Measurements from ENCODE around the gene CLEC11A. TPM values are rescaled to one million over a fixed set of nuclear protein-coding genes. Genes with fewer than 3 reads are reported as not detected.

Gene CLEC11A, protein sequence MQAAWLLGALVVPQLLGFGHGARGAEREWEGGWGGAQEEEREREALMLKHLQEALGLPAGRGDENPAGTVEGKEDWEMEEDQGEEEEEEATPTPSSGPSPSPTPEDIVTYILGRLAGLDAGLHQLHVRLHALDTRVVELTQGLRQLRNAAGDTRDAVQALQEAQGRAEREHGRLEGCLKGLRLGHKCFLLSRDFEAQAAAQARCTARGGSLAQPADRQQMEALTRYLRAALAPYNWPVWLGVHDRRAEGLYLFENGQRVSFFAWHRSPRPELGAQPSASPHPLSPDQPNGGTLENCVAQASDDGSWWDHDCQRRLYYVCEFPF
- total RNA-seq (2014; rRNA removed; shearing (Covaris generic)) = 0.45 and 4.6 TPM in 2 replicates

DNA sequence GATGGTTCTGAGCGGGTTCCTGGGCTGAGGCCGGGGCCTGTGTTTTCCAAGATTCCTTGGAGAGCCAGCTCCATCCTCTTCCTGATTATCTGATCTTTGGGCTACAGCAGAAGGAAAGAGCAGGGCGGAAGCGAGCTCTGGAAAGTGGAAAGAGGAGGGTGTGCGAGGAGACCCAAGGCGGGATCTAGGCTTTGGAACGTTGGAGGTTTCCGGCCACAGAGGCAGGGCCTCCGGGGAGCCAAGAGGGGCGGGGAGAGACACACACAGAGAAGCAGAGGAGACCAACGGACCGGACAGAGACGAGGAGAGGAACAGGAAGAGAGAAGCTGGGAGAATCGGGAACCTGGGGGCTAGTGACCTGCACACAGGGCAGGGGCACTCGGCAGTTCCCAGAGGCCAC, at the start of gene CLEC11A:
CLEC11A (plus strand) TSS at position 296 of the 400 bp plus-strand sequence. CDS start 162 bp downstream, outside the sequence.
- DNase-seq (ENCODE audit: low spot score) = peak; percentile 7

DNA sequence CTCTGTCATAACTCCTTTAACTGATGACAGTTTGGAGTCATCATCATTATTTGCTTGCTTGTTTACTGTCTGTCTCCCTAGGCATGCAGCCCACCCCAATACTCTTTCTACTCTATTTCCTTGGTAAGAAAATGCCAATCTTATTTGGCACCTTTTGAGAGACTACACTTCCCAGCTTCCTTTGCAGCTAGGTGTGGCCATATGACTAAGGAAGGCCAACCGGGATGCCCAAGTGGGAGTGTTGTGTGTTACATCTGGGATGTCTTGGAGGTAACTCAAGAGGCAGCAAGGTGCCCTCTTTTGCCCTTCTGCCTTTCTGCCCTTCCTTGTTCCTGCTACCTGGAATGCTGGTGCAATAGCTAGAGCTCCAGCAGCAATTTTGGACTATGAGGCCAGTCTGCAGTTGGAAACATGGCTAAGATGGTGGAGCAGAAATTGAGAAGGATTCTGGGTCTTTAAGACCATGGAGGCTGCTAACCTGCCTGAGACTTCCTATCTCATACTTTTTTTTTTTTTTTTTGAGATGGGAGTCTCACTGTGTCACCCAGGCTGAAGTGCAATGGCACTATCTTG, 46.5 kb upstream of the CLEC11A start:
- no peak for DNase-seq (ENCODE audit: low spot score)

DNA sequence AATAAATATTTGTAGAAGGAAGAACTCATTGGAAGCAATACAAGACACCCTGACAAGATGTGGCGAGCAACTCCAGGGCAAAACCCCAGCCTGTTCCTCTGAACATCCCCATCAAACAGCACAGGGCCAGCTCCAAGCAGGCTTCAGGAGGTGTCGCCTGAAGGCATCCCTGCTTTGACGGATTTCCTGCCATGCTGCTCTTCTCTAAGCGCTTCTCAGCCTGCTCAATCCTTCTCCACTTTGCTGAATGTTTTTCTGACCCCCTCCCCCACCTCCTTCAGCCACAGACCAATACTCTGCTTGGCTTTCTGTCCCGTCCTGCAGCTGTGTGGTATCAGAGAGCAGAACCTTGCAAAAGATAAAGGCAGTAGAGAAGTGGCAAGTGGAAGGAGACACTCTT, 45.5 kb upstream of the CLEC11A start:
- DNase-seq (ENCODE audit: low spot score) = no peak

DNA sequence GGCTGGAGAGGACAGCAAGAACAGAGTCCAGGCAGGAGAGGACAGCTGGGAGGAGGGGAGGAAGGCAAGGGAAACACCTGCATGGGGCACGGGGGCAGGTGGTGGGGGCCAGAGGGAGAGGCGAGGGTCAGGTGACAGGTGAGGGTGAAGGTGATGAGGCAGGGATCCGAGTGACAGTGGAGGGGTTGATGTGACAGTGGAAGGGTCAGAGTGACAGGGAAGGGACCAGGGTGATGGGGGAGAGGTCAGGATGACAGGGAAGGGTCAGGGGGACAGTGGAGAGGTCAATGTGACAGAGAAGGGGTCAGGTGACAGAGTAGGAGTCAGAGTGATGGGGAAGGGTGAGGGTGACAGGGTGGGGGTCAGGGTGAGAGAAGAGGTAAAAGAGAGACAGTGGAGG, 44.8 kb upstream of the CLEC11A start:
- no peak for DNase-seq (ENCODE audit: low spot score)

DNA sequence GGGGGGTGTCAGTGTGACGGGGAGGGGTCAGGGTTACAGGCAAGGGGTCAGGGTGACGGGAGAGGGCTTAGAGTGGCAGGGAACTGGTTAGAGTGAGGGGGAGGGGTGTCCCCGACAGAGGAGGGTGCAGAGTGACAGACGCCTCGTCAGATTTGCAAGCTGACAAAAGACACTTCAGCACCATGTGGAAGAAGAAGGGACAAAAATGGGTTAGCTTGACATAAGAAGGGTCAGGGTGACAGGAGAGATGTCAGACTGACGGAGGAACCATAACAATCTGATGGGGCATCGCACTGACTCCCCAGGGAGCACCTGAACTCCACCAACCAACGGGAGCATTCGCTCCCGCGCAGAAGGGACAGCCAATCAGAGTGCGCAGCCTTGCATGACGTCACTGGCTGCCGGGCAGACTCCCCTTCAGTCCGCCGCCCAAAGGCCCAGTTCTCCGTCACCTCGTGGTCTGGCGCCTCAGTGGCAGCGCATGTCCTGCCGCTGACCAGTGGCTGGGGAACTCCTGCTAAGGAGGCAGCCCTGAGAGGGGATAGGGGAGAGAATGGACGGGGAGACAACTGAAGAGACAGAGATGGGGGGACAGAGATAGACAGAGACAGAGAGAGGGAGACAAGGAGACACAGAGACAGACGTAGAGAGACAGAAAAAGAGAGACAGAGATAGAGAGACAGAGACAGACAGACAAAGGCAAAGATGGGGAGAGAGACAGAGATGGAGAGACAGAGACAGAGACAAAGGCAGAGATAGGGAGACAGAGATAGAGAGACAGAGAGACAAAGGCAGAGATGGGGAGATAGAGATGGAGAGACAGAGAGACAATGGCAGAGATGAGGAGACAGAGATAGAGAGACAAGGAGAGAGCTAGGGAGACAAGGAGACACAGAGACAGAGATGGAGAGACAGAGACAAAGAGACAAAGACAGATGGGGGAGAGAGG, 43.7 kb upstream of the CLEC11A start:
- DNase-seq (ENCODE audit: low spot score) = peak; percentile 89

DNA sequence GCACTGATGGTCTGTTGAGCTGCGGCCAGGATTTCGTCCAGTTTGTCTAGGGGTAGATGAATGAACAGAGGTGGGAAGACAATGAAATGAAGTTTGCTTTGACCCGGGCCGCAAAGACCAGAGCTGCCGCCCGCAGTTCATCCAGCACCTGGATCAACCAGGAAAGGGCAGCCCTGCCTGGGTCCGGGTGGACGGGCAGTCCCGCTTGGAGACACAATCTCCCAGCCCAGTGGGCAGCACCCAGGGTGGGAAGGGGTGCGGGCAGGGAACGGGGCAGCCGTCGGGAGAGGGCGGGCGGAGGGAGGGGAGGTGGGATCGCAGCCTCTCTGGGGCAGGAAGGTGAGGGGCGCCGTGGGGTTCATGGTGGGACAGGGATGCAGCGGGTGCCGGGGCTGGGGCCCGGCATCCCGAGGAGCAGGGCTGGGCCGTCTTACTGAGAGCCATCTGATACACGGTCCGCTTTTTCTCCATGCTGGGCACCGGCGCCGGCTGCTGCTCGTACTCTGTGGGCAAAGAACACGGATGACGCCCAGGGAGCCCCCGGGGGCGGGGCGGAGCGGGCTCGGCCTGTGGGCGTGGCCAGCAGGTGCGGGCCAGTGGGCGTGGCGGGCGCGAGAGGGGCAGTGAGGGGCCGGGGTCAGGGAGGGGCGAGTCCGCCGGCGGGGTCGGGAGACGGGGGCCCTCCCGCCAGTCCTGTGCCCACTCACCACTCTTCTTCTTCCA, 36.7 kb upstream of the CLEC11A start:
- DNase-seq (ENCODE audit: low spot score) = no peak

DNA sequence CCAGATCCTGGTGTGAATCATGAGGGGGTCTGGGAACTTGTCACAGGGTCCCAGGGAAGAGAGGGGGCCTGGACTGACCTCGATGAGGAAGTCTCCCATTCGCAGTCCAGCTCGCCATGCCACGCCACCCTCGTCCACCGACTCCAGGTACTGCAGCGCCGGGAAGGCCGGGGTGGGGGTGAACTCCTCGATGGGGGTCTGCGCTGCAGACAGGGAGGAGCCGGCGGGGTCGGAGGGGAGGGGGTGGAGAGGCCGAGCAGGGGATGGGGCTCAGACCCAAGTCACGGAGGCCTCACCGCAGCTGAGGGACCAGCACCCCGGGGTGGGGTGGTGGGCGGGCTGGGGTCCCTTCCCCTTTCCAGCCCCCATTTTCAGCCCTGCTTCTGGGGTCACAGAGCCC, 34.4 kb upstream of the CLEC11A start:
- DNase-seq (ENCODE audit: low spot score) = no peak

DNA sequence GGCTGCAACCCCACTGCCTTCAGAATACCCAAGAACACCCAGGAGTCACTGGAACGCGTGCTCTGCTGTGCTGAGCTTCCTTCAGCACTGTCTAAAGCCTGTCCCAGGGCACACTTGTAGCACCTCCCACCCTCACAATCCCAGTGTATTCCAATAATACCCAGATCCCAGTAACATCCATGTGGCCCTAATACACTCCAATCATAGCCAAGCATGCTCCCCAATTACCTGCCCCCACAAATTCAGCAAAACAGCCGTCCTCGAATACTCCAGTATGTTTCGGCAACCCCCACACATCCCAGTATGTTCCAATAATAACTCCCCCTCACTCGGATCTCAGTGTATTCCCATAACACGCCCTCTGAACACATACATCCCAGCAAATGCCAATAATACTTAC, 32.7 kb upstream of the CLEC11A start:
- no peak for DNase-seq (ENCODE audit: low spot score)

DNA sequence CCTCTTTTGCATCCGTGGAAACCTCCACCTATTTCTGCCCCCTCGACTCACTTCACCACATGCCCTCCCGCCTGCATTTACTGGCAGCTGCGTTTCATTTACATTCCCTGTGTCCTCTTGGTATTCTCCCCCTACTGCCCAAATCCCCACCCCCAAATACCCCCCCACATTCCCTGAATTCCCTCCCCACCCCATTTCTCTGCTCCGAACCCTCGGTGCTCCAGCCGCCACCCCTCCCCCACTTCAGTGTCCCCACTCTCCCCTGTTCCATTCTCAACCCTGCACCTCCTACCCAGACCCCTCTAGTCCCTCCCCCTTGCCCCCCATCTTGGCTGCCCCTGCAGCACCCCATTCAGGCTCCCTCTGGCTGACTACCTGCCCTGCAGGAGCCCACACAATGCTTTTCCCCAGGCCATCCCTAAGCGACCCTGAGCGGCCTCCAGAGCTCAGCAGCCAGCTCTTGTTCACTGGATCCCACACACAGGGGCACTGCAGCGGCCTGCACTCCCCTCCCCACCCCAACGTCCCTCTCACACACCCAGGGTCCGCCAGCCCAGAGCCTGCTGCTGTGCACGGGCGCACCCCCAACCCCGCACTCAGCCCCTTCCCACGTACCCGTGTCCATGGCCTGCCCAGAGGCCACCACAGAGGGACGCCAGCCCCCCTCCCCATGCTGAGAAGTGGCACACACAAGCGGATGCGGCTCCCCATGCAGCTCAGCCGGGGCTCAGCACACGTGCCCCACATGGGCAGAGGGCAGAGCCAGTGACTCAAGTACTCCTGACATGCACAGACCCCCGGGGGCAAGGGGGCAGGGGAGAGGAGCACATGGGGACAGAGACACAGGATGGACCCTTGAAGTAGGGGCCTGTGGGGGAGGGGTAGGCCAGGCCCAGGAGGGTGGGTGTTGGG, 29.8 kb upstream of the CLEC11A start:
- no peak for DNase-seq (ENCODE audit: low spot score)

DNA sequence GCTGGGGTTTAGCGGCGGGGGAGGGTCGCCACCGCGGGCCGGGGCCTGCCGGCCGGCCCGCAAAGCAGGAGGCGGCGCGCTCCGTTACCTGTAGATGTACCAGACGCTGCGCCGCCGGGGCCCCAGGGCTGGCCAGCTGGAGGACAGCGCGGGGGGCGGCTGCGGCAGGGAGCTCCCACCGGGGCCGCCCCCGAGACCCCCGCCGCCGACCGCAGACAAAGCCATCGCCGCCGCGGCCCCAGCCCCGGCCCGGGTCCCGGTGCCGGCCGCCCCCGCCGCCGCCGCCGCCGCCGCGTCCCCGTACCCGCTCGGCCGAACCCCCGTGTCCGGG, 28.4 kb upstream of the CLEC11A start:
- no peak for DNase-seq (ENCODE audit: low spot score)

DNA sequence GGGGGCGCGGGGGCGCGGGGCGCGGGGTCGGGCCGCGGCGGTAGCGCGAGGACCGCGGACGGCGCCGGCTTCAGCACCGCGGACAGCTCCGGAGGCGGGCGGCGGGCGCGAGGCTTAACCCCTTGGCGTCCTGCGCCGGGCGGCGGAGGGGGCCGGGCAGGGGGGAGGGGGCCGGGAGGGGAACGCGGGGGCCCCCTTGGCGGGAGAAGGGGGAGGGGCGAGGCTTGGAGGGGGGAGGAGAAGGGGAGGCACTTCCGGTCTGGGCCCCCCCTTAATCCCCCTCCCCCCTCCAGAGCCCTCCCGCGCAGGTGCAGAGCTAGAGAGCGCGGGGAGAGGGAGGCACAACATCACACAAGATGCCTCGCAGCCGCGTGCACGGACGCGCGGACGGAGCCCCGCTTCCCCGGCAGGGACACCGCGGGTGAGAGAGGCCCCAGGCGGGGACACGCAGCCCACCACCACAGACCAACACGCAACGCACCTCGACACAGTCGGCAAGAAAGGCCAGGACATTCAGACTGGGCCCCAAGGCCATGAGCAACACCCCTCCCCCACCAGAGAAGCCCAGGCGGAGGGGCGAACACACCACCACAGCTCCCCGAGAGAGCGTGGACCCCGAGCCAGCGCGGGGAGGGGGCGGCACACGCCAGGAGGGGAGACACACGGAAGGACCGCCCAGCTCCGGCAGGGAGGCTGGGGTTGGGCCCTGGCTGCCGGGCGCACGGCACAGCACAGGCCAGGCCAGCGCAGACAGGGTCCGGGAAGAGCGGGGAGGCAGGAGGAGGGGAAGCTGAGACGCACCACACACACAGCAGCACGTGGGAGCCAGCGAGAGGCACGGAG, 27.7 kb upstream of the CLEC11A start:
- no peak for DNase-seq (ENCODE audit: low spot score)

DNA sequence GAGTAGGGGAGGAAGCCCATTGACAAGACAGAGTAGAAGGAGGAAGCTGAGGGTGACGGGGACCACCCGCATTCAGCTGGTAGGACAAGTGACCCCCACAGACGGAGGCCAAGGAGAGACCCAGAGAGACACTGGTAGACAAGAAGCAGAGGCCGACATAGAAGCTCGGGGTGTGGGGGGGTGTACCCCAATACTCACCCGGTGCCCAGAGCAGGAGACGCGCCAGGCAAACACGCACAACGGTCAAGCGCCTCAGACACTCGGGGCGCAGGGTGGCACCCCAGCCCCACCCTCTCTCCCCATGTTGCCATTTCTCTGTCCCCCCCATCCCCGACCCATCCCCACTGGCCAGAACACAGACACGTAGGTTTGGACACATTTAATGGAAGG, 27.1 kb upstream of the CLEC11A start:
- DNase-seq (ENCODE audit: low spot score) = no peak

DNA sequence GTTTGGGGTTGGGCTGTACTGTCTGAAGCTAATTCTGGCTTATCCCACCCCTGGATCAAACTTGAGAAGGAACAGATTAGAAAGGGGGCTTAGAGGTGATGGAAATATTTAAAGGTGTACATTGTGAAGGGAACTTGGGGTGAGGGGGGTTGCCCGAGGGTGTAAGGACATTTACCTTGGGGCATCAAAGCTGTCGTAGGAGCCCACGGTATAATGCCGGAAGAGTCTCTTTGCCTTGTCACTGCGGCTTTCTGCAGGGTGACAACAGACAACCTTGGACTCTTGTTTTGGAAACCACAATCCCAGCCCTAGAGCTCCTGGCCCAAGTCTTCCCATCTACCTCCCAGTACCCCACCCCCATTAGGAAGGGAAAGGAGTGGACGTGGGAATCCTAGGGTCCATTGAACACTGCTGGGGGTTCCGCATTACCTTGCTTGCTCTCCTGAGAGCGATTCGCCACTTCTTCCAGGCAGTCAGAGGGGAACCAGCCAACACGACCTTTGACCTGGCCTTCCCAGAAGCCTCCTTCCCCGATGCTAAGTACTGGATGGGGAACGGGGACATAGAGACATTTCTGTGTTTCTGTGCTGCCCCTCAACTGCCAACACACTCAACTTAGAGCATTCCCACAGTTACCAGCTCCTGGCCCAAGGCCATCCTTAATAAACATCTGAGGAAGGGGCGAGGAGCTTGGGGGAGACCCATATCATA, 25.6 kb upstream of the CLEC11A start:
- DNase-seq (ENCODE audit: low spot score) = no peak

DNA sequence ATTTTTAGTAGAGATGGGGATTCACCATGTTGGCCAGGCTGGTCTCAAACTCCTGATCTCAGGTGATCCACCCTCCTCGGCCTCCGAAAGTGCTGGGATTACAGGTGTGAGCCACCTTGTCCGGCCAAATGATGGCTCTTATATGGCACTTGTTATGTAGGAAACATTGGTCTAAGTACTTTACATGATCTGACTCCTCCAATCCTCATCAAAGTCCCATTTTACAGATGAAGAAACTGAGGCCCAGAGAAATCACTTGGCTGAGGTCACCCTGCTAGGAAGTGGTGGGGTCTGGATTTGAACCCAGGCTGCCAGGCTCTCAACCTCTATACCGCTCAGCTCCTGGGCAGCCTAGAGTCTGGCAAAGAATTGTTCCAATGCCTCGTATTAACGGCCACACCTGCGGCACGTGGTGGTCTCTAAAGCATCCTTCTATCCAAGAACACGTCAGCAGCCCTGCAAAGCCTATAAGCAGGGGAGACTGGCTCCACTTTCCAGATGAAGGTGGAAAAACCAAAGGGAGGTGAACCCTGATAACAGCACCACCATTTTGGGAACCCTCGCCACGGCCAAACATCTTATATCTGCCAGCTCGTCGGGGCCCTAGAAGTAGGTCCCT, 21.7 kb upstream of the CLEC11A start:
- no peak for DNase-seq (ENCODE audit: low spot score)

DNA sequence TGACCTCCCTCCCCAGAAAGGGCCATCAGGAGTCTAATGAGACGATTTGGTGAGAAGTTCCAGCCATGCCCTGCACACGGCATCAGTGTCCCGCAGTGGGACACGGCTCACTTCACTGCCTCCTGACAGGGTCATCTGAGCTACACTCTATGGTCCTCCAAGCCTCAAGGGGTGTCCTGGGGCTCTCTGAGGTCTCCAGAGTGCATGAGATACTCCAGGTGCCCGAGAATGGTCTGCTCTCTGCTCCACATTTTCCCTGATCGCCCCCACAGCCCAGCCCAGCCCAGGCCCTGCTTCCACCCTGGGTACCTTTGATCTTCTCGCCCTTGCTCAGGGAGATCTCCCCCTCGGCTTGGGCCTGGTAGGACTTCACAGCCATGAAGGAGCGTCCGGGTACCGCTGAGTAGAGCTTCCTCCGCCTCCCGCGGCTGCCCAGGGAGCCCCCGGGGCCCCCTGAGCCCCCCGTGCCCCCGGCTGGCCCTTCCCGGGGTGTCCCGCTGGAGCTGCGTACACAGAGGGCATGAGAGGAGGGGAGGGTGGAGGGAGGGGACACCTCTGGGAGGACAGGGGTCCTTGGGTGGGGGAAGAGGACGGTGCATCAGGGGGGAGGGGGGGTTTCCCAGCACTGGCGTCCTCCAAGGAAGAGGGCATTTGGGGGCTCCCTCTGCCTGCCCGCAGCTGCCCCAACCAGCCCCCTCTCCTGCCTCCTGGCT, 20.9 kb upstream of the CLEC11A start:
- no peak for DNase-seq (ENCODE audit: low spot score)

DNA sequence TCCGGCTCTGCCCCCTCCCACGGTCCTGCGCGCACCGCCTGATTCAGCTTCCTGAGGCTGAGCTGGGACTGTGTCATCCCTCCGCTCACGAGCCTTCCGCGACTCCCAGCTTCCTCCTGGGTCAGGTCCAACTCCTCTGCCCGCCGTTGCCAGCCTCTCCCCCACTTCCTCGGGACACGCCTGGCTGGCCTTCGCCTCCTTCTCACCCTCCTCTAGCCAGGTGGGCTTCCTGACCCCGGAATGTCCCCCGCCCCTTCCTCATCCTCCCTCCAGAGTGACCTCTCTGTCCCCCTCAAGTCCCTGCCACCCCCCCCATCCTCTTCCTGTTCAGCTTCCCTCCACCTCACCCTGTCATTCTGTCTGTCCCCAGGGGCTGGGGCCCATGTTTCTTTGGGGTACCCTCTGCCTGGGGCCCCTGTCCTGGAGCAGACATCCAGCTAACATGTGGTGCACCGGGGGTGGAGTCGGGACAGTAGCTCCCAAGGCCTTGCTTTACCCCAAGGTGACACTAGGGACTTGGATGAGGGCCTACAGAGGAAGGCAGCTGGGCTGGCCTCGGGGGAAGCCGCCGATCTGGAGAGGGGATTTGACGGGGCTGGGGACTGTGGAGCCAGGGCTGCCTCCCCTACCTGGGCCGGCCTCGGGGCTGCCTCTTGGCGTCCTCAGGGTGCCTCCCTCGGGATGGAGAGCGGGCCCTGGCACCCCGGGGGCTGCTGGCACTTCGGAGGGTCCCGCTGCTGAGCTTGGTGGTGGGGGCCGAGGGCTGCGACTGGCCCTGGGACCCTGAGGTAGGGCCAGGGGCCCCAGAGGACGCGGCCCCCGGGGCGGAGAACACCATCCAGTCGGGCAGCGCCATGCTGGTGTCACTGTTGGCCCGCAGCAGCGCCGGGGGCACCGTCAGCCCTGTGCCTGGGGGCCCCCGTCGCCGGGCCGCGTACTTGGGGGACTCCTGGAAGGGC, 20.0 kb upstream of the CLEC11A start:
- DNase-seq (ENCODE audit: low spot score) = peak; percentile 54

Data from H4 (cell line).